Measurements from ENCODE around the gene UBR2. TPM values are rescaled to one million over a fixed set of nuclear protein-coding genes. Genes with fewer than 3 reads are reported as not detected.

Gene UBR2
- total and polyA plus RNA-seq, 2 experiments from 2014 or later, result 10.9 to 22.6 TPM

DNA sequence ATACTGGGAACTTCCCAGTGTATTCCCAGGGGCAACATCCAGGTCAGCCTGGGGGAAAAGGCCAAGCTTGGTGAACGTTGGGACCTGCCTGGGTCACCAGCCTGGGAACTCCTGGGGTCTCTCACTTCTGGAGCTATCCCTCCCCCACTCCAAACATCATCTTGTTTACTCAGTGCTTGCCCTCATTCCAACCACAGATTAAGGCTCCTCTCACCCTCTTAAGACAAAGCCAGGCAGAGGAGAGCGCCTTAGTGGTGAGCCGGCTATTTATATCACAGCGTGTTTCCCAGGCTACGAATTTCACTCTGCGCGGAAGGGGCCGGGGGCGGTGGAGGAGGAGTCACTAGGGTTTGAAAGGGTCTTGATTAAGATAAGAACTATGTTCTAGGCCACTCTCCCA, 146.5 kb downstream of the UBR2 start:
- Histone ChIP-seq H3K36me3 (no peaks in the 10 kb centered on the region), H3K4me1 (ENCODE audit: low read depth) (peaks cover 17% of the 10 kb centered on the region), H3K9me3 (ENCODE audit: low read depth) (no peaks in the 10 kb centered on the region), H3K27me3 (no peaks in the 10 kb centered on the region), H3K4me3 (no peak overlapping the region), H3K27ac (peak overlapping the region; percentile 99)
- DNase-seq (ENCODE audit: low read depth in 1 of 2, low spot score in 1 of 2), result peak; percentile 65 to 82
- no peak for TF ChIP-seq CTCF (IDR thresholded peaks at IDR 0.05; ENCODE audit: low read depth, low read length)

GRCh38 chr6:42711930-42712329, 148.1 kb downstream of the UBR2 start:
- no peak for TF ChIP-seq CTCF (IDR thresholded peaks at IDR 0.05; ENCODE audit: low read depth, low read length)
- no peaks in the 10 kb centered on the region for H3K27me3 ChIP-seq
- H3K36me3 ChIP-seq, result no peaks in the 10 kb centered on the region
- no peak for DNase-seq (ENCODE audit: low read depth in 1 of 2, low spot score in 1 of 2)
- peaks cover 17% of the 10 kb centered on the region for H3K4me1 ChIP-seq (ENCODE audit: low read depth)
- peak overlapping the region; percentile 99 for H3K27ac ChIP-seq
- H3K9me3 ChIP-seq (ENCODE audit: low read depth), result no peaks in the 10 kb centered on the region
- no peak overlapping the region for H3K4me3 ChIP-seq

GRCh38 chr6:42714098-42714761, 150.4 kb downstream of the UBR2 start:
- H3K27me3 ChIP-seq, result no peaks in the 10 kb centered on the region
- TF ChIP-seq CTCF (IDR thresholded peaks at IDR 0.05; ENCODE audit: low read depth, low read length), result no peak
- H3K36me3 ChIP-seq, result no peaks in the 10 kb centered on the region
- DNase-seq (ENCODE audit: low read depth in 1 of 2, low spot score in 1 of 2), result peak in 1 of 2 donors; percentile 78
- peaks cover 17% of the 10 kb centered on the region for H3K4me1 ChIP-seq (ENCODE audit: low read depth)
- no peak overlapping the region for H3K4me3 ChIP-seq
- no peaks in the 10 kb centered on the region for H3K9me3 ChIP-seq (ENCODE audit: low read depth)
- H3K27ac ChIP-seq, result no peak overlapping the region

DNA sequence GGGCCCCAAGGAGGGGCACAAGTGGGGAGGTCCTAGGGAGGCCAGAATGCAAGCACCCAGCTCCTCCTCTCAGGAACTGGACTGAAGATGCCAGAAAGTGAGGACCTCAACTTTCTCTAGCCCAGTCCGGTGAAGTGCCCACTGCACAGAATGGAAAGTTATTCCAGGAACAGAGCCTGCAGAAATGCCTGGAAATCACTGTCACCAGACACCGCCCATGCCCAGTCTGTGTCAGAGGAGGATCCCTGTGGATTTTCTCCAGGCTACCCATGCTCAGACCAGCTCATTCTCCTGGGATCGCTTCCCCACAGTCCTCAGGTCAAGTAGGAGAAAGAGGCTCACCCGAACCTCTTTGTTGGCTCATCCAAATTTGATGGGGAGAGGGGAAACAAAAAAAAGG, 152.0 kb downstream of the UBR2 start:
- no peaks in the 10 kb centered on the region for H3K27me3 ChIP-seq
- no peak for DNase-seq (ENCODE audit: low read depth in 1 of 2, low spot score in 1 of 2)
- H3K27ac ChIP-seq, result no peak overlapping the region
- no peak overlapping the region for H3K4me3 ChIP-seq
- no peaks in the 10 kb centered on the region for H3K36me3 ChIP-seq
- TF ChIP-seq CTCF (IDR thresholded peaks at IDR 0.05; ENCODE audit: low read depth, low read length), result no peak
- no peaks in the 10 kb centered on the region for H3K9me3 ChIP-seq (ENCODE audit: low read depth)
- peaks cover under 1% of the 10 kb centered on the region for H3K4me1 ChIP-seq (ENCODE audit: low read depth)

GRCh38 chr6:42720739-42721138, 156.9 kb downstream of the UBR2 start:
- Histone ChIP-seq H3K36me3 (no peaks in the 10 kb centered on the region), H3K27me3 (no peaks in the 10 kb centered on the region), H3K9me3 (ENCODE audit: low read depth) (no peaks in the 10 kb centered on the region), H3K4me1 (ENCODE audit: low read depth) (no peaks in the 10 kb centered on the region), H3K27ac (no peak overlapping the region), H3K4me3 (no peak overlapping the region)
- TF ChIP-seq CTCF (IDR thresholded peaks at IDR 0.05; ENCODE audit: low read depth, low read length), result no peak
- peak in 1 of 2 donors; percentile 31 for DNase-seq (ENCODE audit: low read depth in 1 of 2, low spot score in 1 of 2)
